HEK293 (cell line): Measurements from ENCODE around the gene ODR4.

Source experiments
- GLI4 ChIP-seq: fragments of 450-650 bp; formaldehyde crosslinking; IDR thresholded peaks from 2 replicates; pipeline ENCODE4 v1.5.1; 2016; ENCODE audit warnings: missing biosample characterization, missing genetic modification characterization
- MZF1 ChIP-seq: fragments of 450-650 bp; formaldehyde crosslinking; IDR thresholded peaks from 2 replicates; pipeline ENCODE4 v1.5.1; 2017; ENCODE audit warnings: missing biosample characterization, missing genetic modification characterization, borderline replicate concordance
- SALL2 ChIP-seq: fragments of 450-650 bp; formaldehyde crosslinking; IDR thresholded peaks from 2 replicates; pipeline ENCODE4 v1.5.0; 2017; ENCODE audit warnings: missing biosample characterization, mild to moderate bottlenecking, missing genetic modification characterization, borderline replicate concordance
- SETDB1 ChIP-seq: IDR thresholded peaks from one replicate; pipeline ENCODE4 v1.6.1; 2017; ENCODE audit warnings: mild to moderate bottlenecking, low read length, moderate library complexity, mixed read lengths; ENCODE audit not compliant: insufficient read length
- ZBTB1 ChIP-seq: fragments of 450-650 bp; formaldehyde crosslinking; IDR thresholded peaks from 2 replicates; pipeline ENCODE4 v1.5.1; 2016; ENCODE audit warnings: missing biosample characterization, missing genetic modification characterization
- ZNF10 ChIP-seq: fragments of 450-650 bp; formaldehyde crosslinking; IDR thresholded peaks from 2 replicates; pipeline ENCODE4 v1.5.1; 2017; ENCODE audit warnings: missing biosample characterization, missing genetic modification characterization
- ZNF221 ChIP-seq: fragments of 450-650 bp; formaldehyde crosslinking; IDR thresholded peaks from 2 replicates; pipeline ENCODE4 v1.5.1; 2017; ENCODE audit warnings: missing biosample characterization, missing genetic modification characterization, borderline replicate concordance
- ZNF248 ChIP-seq: fragments of 450-650 bp; formaldehyde crosslinking; IDR thresholded peaks from 2 replicates; pipeline ENCODE4 v1.5.1; 2017; ENCODE audit warnings: missing biosample characterization, missing genetic modification characterization
- ZNF302 ChIP-seq: fragments of 450-650 bp; formaldehyde crosslinking; IDR thresholded peaks from 2 replicates; pipeline ENCODE4 v1.5.1; 2016; ENCODE audit warnings: missing biosample characterization, missing genetic modification characterization, low read depth
- ZNF311 ChIP-seq: fragments of 450-650 bp; formaldehyde crosslinking; IDR thresholded peaks from 2 replicates; pipeline ENCODE4 v1.5.1; 2017; ENCODE audit warnings: missing biosample characterization, missing genetic modification characterization, borderline replicate concordance
- ZNF354C ChIP-seq: fragments of 450-650 bp; formaldehyde crosslinking; IDR thresholded peaks from 2 replicates; pipeline ENCODE4 v1.5.1; 2016; ENCODE audit warnings: missing biosample characterization, missing genetic modification characterization, low read depth, borderline replicate concordance
- ZNF391 ChIP-seq: fragments of 450-650 bp; formaldehyde crosslinking; IDR thresholded peaks from 2 replicates; pipeline ENCODE4 v1.5.1; 2016; ENCODE audit warnings: low read depth, missing biosample characterization, missing genetic modification characterization, borderline replicate concordance
- ZNF404 ChIP-seq: fragments of 450-650 bp; formaldehyde crosslinking; IDR thresholded peaks from 2 replicates; pipeline ENCODE4 v1.5.1; 2017; ENCODE audit warnings: missing biosample characterization, missing genetic modification characterization
- ZNF544 ChIP-seq: fragments of 450-650 bp; formaldehyde crosslinking; IDR thresholded peaks from 2 replicates; pipeline ENCODE4 v1.5.0; 2017; ENCODE audit warnings: missing biosample characterization, missing genetic modification characterization
- ZNF555 ChIP-seq: fragments of 450-650 bp; formaldehyde crosslinking; conservative IDR thresholded peaks from 2 replicates; pipeline ENCODE4 v1.5.1; 2017; ENCODE audit warnings: missing biosample characterization, mild to moderate bottlenecking, missing genetic modification characterization, inconsistent platforms
- ZNF571 ChIP-seq: fragments of 450-650 bp; formaldehyde crosslinking; IDR thresholded peaks from 2 replicates; pipeline ENCODE4 v1.5.0; 2017; ENCODE audit warnings: missing biosample characterization, missing genetic modification characterization
- ZNF677 ChIP-seq: fragments of 450-650 bp; IDR thresholded peaks from 2 replicates; pipeline ENCODE4 v1.5.0; 2018; ENCODE audit warnings: missing biosample characterization, mild to moderate bottlenecking, missing genetic modification characterization, moderate library complexity
- TF ChIP-seq, protein P1 (sequence below): fragments of 450-650 bp; formaldehyde crosslinking; IDR thresholded peaks from 2 replicates; pipeline ENCODE4 v1.5.1; 2017; ENCODE audit warnings: missing biosample characterization, missing genetic modification characterization
- TF ChIP-seq, protein P2 (sequence below): fragments of 450-650 bp; formaldehyde crosslinking; IDR thresholded peaks from 2 replicates; pipeline ENCODE4 v1.5.1; 2016; ENCODE audit warnings: missing biosample characterization, missing genetic modification characterization
- TF ChIP-seq, protein P3 (sequence below): fragments of 450-650 bp; formaldehyde crosslinking; IDR thresholded peaks from 2 replicates; pipeline ENCODE4 v1.5.1; 2016; ENCODE audit warnings: missing biosample characterization, missing genetic modification characterization
- TF ChIP-seq, protein P4 (sequence below): fragments of 450-650 bp; formaldehyde crosslinking; IDR thresholded peaks from 2 replicates; pipeline ENCODE4 v1.5.1; 2016; ENCODE audit warnings: missing biosample characterization, missing genetic modification characterization
- TF ChIP-seq, protein P5 (sequence below): fragments of 450-650 bp; formaldehyde crosslinking; IDR thresholded peaks from 2 replicates; pipeline ENCODE4 v1.5.1; 2016; ENCODE audit warnings: missing biosample characterization, missing genetic modification characterization
- TF ChIP-seq, protein P6 (sequence below): fragments of 450-650 bp; formaldehyde crosslinking; IDR thresholded peaks from 2 replicates; pipeline ENCODE4 v1.5.1; 2017; ENCODE audit warnings: missing biosample characterization, missing genetic modification characterization
- TF ChIP-seq, protein P7 (sequence below): fragments of 450-650 bp; formaldehyde crosslinking; IDR thresholded peaks from 2 replicates; pipeline ENCODE4 v1.5.1; 2016; ENCODE audit warnings: missing biosample characterization, missing genetic modification characterization

ODR4 gene

DNA sequence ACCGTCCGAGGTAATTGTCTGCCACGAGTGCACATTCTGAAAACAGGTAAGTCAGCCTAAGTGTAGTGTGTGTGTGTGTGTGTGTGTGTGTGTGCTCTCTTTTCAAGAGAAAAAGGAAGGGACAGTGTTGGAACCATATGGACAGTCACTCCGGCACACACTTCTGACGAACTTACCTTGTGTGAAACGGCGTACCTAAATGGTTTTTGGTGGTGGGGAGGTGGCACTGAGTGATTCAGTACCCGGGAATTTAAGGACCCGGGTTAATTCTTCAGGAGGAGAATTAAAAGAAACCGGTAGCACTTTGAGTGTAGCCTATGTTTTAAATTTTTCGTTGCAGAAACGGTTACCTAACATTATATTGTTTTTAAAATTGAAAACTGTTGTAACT lies 286 bp downstream of the ODR4 start (continued):
- TF ChIP-seq, protein P1, sequence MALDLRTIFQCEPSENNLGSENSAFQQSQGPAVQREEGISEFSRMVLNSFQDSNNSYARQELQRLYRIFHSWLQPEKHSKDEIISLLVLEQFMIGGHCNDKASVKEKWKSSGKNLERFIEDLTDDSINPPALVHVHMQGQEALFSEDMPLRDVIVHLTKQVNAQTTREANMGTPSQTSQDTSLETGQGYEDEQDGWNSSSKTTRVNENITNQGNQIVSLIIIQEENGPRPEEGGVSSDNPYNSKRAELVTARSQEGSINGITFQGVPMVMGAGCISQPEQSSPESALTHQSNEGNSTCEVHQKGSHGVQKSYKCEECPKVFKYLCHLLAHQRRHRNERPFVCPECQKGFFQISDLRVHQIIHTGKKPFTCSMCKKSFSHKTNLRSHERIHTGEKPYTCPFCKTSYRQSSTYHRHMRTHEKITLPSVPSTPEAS (tag by site-specific recombination): peak; percentile 97
- TF ChIP-seq ZNF311 (no peak), ZNF248 (tag by site-specific recombination) (no peak), ZNF221 (tag by site-specific recombination) (no peak), ZNF354C (tag by site-specific recombination) (no peak), GLI4 (tag by site-specific recombination) (0 out of 2 replicates have a peak, but pooled peaks have one; percentile 29), SALL2 (tag by site-specific recombination) (no peak), ZNF571 (tag by site-specific recombination) (no peak), ZNF391 (no peak; the same call in 1 of the 2 replicates), ZNF404 (tag by site-specific recombination) (no peak), MZF1 (tag by site-specific recombination) (peak; percentile 11; the same call in 1 of the 2 replicates), ZNF10 (no peak; the same call in 1 of the 2 replicates), SETDB1 (no peak), ZNF677 (tag by site-specific recombination) (no peak), ZNF302 (tag by site-specific recombination) (peak; percentile 38; the same call in 1 of the 2 replicates), ZBTB1 (tag by site-specific recombination) (no peak), ZNF544 (tag by site-specific recombination) (no peak), ZNF555 (tag by site-specific recombination) (no peak)
- TF ChIP-seq, protein P2, sequence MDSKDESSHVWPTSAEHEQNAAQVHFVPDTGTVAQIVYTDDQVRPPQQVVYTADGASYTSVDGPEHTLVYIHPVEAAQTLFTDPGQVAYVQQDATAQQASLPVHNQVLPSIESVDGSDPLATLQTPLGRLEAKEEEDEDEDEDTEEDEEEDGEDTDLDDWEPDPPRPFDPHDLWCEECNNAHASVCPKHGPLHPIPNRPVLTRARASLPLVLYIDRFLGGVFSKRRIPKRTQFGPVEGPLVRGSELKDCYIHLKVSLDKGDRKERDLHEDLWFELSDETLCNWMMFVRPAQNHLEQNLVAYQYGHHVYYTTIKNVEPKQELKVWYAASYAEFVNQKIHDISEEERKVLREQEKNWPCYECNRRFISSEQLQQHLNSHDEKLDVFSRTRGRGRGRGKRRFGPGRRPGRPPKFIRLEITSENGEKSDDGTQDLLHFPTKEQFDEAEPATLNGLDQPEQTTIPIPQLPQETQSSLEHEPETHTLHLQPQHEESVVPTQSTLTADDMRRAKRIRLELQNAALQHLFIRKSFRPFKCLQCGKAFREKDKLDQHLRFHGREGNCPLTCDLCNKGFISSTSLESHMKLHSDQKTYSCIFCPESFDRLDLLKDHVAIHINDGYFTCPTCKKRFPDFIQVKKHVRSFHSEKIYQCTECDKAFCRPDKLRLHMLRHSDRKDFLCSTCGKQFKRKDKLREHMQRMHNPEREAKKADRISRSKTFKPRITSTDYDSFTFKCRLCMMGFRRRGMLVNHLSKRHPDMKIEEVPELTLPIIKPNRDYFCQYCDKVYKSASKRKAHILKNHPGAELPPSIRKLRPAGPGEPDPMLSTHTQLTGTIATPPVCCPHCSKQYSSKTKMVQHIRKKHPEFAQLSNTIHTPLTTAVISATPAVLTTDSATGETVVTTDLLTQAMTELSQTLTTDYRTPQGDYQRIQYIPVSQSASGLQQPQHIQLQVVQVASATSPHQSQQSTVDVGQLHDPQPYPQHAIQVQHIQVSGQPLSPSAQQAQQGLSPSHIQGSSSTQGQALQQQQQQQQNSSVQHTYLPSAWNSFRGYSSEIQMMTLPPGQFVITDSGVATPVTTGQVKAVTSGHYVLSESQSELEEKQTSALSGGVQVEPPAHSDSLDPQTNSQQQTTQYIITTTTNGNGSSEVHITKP (tag by site-specific recombination): peak; percentile 92
- TF ChIP-seq, protein P3, sequence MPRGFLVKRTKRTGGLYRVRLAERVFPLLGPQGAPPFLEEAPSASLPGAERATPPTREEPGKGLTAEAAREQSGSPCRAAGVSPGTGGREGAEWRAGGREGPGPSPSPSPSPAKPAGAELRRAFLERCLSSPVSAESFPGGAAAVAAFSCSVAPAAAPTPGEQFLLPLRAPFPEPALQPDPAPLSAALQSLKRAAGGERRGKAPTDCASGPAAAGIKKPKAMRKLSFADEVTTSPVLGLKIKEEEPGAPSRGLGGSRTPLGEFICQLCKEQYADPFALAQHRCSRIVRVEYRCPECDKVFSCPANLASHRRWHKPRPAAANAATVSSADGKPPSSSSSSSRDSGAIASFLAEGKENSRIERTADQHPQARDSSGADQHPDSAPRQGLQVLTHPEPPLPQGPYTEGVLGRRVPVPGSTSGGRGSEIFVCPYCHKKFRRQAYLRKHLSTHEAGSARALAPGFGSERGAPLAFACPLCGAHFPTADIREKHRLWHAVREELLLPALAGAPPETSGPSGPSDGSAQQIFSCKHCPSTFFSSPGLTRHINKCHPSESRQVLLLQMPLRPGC: no peak
- TF ChIP-seq, protein P4, sequence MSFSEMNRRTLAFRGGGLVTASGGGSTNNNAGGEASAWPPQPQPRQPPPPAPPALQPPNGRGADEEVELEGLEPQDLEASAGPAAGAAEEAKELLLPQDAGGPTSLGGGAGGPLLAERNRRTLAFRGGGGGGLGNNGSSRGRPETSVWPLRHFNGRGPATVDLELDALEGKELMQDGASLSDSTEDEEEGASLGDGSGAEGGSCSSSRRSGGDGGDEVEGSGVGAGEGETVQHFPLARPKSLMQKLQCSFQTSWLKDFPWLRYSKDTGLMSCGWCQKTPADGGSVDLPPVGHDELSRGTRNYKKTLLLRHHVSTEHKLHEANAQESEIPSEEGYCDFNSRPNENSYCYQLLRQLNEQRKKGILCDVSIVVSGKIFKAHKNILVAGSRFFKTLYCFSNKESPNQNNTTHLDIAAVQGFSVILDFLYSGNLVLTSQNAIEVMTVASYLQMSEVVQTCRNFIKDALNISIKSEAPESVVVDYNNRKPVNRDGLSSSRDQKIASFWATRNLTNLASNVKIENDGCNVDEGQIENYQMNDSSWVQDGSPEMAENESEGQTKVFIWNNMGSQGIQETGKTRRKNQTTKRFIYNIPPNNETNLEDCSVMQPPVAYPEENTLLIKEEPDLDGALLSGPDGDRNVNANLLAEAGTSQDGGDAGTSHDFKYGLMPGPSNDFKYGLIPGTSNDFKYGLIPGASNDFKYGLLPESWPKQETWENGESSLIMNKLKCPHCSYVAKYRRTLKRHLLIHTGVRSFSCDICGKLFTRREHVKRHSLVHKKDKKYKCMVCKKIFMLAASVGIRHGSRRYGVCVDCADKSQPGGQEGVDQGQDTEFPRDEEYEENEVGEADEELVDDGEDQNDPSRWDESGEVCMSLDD (tag by site-specific recombination): no peak
- TF ChIP-seq, protein P5, sequence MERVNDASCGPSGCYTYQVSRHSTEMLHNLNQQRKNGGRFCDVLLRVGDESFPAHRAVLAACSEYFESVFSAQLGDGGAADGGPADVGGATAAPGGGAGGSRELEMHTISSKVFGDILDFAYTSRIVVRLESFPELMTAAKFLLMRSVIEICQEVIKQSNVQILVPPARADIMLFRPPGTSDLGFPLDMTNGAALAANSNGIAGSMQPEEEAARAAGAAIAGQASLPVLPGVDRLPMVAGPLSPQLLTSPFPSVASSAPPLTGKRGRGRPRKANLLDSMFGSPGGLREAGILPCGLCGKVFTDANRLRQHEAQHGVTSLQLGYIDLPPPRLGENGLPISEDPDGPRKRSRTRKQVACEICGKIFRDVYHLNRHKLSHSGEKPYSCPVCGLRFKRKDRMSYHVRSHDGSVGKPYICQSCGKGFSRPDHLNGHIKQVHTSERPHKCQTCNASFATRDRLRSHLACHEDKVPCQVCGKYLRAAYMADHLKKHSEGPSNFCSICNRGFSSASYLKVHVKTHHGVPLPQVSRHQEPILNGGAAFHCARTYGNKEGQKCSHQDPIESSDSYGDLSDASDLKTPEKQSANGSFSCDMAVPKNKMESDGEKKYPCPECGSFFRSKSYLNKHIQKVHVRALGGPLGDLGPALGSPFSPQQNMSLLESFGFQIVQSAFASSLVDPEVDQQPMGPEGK (tag by site-specific recombination): no peak
- TF ChIP-seq, protein P6, sequence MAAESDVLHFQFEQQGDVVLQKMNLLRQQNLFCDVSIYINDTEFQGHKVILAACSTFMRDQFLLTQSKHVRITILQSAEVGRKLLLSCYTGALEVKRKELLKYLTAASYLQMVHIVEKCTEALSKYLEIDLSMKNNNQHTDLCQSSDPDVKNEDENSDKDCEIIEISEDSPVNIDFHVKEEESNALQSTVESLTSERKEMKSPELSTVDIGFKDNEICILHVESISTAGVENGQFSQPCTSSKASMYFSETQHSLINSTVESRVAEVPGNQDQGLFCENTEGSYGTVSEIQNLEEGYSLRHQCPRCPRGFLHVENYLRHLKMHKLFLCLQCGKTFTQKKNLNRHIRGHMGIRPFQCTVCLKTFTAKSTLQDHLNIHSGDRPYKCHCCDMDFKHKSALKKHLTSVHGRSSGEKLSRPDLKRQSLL (tag by site-specific recombination): no peak
- TF ChIP-seq, protein P7, sequence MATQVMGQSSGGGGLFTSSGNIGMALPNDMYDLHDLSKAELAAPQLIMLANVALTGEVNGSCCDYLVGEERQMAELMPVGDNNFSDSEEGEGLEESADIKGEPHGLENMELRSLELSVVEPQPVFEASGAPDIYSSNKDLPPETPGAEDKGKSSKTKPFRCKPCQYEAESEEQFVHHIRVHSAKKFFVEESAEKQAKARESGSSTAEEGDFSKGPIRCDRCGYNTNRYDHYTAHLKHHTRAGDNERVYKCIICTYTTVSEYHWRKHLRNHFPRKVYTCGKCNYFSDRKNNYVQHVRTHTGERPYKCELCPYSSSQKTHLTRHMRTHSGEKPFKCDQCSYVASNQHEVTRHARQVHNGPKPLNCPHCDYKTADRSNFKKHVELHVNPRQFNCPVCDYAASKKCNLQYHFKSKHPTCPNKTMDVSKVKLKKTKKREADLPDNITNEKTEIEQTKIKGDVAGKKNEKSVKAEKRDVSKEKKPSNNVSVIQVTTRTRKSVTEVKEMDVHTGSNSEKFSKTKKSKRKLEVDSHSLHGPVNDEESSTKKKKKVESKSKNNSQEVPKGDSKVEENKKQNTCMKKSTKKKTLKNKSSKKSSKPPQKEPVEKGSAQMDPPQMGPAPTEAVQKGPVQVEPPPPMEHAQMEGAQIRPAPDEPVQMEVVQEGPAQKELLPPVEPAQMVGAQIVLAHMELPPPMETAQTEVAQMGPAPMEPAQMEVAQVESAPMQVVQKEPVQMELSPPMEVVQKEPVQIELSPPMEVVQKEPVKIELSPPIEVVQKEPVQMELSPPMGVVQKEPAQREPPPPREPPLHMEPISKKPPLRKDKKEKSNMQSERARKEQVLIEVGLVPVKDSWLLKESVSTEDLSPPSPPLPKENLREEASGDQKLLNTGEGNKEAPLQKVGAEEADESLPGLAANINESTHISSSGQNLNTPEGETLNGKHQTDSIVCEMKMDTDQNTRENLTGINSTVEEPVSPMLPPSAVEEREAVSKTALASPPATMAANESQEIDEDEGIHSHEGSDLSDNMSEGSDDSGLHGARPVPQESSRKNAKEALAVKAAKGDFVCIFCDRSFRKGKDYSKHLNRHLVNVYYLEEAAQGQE (tag by site-specific recombination): peak; percentile 44; the same call in 1 of the 2 replicates
